RWPE2 (cell line): ENCODE data around the gene CNTN4.
"Not testable (repeated sequence)": the region's sequence is repeated elsewhere in the genome, so short reads cannot be mapped to it uniquely, and the experiment has no call there.

Experiments
- ATAC-seq: fragments of 200-7000 bp; cut with Tn5 transposase; 3 replicates; pipeline ENCODE4 v1.9.1; 2021; ENCODE audit warnings: low read depth
- DNase-seq: peaks from one replicate; pipeline ENCODE4 v3.0.0-alpha.2; 2020; ENCODE audit warnings: low spot score
- H3K27ac ChIP-seq: fragments of 450-650 bp; 2 replicates; pipeline ENCODE4 v1.5.1; 2017; ENCODE audit warnings: mild to moderate bottlenecking; ENCODE audit not compliant: poor library complexity, severe bottlenecking
- H3K27me3 ChIP-seq: fragments of 250-450 bp; sonication (Bioruptor Pico); 2 replicates; pipeline ENCODE4 v1.5.1; 2021; ENCODE audit warnings: mild to moderate bottlenecking, moderate library complexity; ENCODE audit not compliant: insufficient read depth, poor library complexity, severe bottlenecking
- H3K36me3 ChIP-seq: fragments of 250-450 bp; sonication (Bioruptor Pico); 2 replicates; pipeline ENCODE4 v1.5.1; 2020; ENCODE audit warnings: low read depth, mild to moderate bottlenecking, moderate library complexity
- H3K4me1 ChIP-seq: fragments of 250-450 bp; sonication (Bioruptor Pico); 2 replicates; pipeline ENCODE4 v1.5.1; 2021; ENCODE audit warnings: mild to moderate bottlenecking, moderate library complexity; ENCODE audit not compliant: insufficient read depth, poor library complexity, severe bottlenecking
- H3K4me3 ChIP-seq: fragments of 250-450 bp; sonication (Bioruptor Pico); 2 replicates; pipeline ENCODE4 v1.5.1; 2021; ENCODE audit warnings: mild to moderate bottlenecking, moderate library complexity; ENCODE audit not compliant: severe bottlenecking
- H3K9me3 ChIP-seq: fragments of 250-450 bp; sonication (Bioruptor Pico); 2 replicates; pipeline ENCODE4 v1.5.1; 2021; ENCODE audit warnings: mild to moderate bottlenecking, moderate library complexity; ENCODE audit not compliant: severe bottlenecking
- TF ChIP-seq, protein P1 (sequence below): fragments of 450-650 bp; IDR thresholded peaks from one replicate; pipeline ENCODE4 v1.5.1; 2017; ENCODE audit warnings: mild to moderate bottlenecking, moderate library complexity; ENCODE audit not compliant: poor library complexity, severe bottlenecking

CNTN4 gene

DNA sequence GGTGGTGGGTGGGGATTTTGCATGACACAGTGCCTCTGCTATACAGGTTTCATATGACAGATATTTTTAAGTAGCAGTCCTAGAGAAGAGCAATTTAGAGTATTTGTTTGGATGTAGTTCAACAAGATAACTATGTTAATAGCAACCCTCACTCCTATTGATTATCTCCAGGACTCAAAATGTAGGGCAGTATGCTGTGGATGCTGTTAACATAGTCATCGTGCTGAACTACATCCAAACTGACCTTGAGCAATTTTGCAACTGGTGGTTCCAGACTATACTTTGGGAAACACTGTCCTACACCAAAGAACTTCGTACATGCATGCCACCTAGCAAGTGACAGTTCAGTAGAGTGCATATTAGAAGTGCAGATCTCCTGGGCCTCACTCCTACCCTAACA is 893.9 kb downstream of the CNTN4 start:
- Histone ChIP-seq H3K4me3 (no peak overlapping the region), H3K27ac (no peak overlapping the region), H3K4me1 (no peaks in the 10 kb centered on the region), H3K9me3 (no peaks in the 10 kb centered on the region), H3K27me3 (no peaks in the 10 kb centered on the region), H3K36me3 (no peaks in the 10 kb centered on the region)
- DNase-seq (no peak), ATAC-seq (no peak)
- TF ChIP-seq, protein P1, sequence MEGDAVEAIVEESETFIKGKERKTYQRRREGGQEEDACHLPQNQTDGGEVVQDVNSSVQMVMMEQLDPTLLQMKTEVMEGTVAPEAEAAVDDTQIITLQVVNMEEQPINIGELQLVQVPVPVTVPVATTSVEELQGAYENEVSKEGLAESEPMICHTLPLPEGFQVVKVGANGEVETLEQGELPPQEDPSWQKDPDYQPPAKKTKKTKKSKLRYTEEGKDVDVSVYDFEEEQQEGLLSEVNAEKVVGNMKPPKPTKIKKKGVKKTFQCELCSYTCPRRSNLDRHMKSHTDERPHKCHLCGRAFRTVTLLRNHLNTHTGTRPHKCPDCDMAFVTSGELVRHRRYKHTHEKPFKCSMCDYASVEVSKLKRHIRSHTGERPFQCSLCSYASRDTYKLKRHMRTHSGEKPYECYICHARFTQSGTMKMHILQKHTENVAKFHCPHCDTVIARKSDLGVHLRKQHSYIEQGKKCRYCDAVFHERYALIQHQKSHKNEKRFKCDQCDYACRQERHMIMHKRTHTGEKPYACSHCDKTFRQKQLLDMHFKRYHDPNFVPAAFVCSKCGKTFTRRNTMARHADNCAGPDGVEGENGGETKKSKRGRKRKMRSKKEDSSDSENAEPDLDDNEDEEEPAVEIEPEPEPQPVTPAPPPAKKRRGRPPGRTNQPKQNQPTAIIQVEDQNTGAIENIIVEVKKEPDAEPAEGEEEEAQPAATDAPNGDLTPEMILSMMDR: no peak

GRCh38 chr3:2993130-2993529 is 894.5 kb downstream of the CNTN4 start:
- not testable (repeated sequence) for H3K9me3 ChIP-seq, H3K27me3 ChIP-seq, DNase-seq, ATAC-seq, H3K4me1 ChIP-seq, H3K36me3 ChIP-seq, H3K27ac ChIP-seq, H3K4me3 ChIP-seq

- Histone ChIP-seq H3K9me3 (no peaks in the 10 kb centered on the region), H3K36me3 (no peaks in the 10 kb centered on the region), H3K27me3 (no peaks in the 10 kb centered on the region), H3K27ac (no peak overlapping the region), H3K4me3 (no peak overlapping the region), H3K4me1 (no peaks in the 10 kb centered on the region)
- TF ChIP-seq, protein P1: no peak
- ATAC-seq (no peak), DNase-seq (no peak)
These were observed 895.1 kb downstream of the CNTN4 start for GRCh38 chr3:2993736-2994135.

DNA sequence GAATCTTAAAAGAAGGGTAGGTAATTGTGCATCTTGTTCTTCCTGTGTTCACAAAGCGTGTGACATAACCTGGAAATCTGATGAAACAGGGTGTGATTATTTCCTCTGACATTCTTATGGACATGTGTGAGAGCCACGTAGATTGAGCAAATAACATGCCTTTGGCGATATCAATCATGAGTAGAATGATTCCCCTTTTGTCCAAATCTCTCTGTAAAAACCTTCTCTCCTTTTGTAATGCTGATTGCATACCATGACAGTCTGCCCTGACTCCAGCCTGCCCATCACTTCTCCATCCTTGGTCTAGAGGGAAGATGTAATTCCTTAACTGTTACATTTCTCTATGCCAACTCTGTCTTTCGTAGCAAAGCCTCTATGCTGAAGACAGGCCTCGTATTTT is 896.5 kb downstream of the CNTN4 start:
- H3K4me1 ChIP-seq: no peaks in the 10 kb centered on the region
- no peaks in the 10 kb centered on the region for H3K9me3 ChIP-seq
- ATAC-seq (no peak), DNase-seq (no peak)
- H3K4me3 ChIP-seq: no peak overlapping the region
- TF ChIP-seq, protein P1: no peak
- no peak overlapping the region for H3K27ac ChIP-seq
- no peaks in the 10 kb centered on the region for H3K36me3 ChIP-seq
- H3K27me3 ChIP-seq: no peaks in the 10 kb centered on the region

DNA sequence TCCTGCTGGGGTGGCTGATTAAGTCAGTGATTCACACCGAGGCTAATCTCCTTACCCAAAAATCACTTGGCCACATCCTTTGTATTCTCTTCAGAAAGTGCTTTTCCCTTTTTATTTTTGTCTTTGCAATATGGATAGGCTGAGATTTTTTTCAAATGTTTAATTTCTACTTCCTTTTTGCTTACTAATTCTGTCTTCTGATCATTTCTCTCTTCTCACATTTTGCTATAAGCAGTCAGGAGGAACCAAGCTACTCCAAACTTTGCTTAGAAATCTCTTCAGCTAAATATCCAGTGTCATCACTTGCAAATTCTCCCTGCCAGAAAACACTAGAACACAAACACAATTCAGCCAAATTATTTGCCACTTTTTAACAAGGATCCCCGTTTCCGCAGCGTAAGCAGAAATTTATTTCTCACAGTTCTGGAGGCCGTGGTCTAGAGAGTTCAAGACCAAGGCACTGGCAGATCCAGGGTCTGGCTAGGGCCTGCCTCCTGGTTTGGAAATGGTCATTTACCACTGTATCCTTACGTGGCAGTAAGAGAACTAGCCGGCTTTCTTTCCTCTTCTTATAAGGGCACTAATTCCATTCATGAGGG is 906.6 kb downstream of the CNTN4 start:
- DNase-seq (no peak), ATAC-seq (no peak)
- Histone ChIP-seq H3K27me3 (no peaks in the 10 kb centered on the region), H3K4me3 (no peak overlapping the region), H3K27ac (no peak overlapping the region), H3K4me1 (no peaks in the 10 kb centered on the region), H3K9me3 (no peaks in the 10 kb centered on the region), H3K36me3 (no peaks in the 10 kb centered on the region)
- TF ChIP-seq, protein P1: no peak
